HUES48 (cell line): ENCODE data around the gene COLEC12.
"Not testable (repeated sequence)": the region's sequence is repeated elsewhere in the genome, so short reads cannot be mapped to it uniquely, and the experiment has no call there.

ENCODE experiments used
- H3K27ac ChIP-seq: one replicate; pipeline ENCODE4 v1.7.0; 2013; ENCODE audit warnings: low read depth, low read length, inconsistent platforms
- H3K27me3 ChIP-seq: 2 replicates; pipeline ENCODE4 v1.6.1; 2013; ENCODE audit warnings: mild to moderate bottlenecking, low read length; ENCODE audit not compliant: control insufficient read depth, insufficient read depth
- H3K36me3 ChIP-seq: 2 replicates; pipeline ENCODE4 v1.6.1; 2013; ENCODE audit warnings: low read length; ENCODE audit not compliant: control insufficient read depth, insufficient read depth
- H3K4me1 ChIP-seq: 2 replicates; pipeline ENCODE4 v1.6.1; 2013; ENCODE audit warnings: mild to moderate bottlenecking, low read length; ENCODE audit not compliant: control insufficient read depth, insufficient read depth
- H3K4me3 ChIP-seq: 2 replicates; pipeline ENCODE4 v1.5.1; 2013; ENCODE audit warnings: mild to moderate bottlenecking, low read depth, low read length
- H3K9ac ChIP-seq: 2 replicates; pipeline ENCODE4 v1.6.1; 2013; ENCODE audit warnings: mild to moderate bottlenecking, low read depth, low read length, moderate library complexity
- H3K9me3 ChIP-seq: 2 replicates; pipeline ENCODE4 v1.6.1; 2013; ENCODE audit warnings: low read length; ENCODE audit not compliant: control insufficient read depth, insufficient read depth

Gene COLEC12

GRCh38 chr18:317618-318017 lies 182.9 kb downstream of the COLEC12 start:
- Histone ChIP-seq H3K36me3 (no peaks in the 10 kb centered on the region), H3K9me3 (no peaks in the 10 kb centered on the region), H3K27me3 (no peaks in the 10 kb centered on the region), H3K9ac (no peak overlapping the region), H3K4me1 (no peaks in the 10 kb centered on the region), H3K27ac (no peak overlapping the region), H3K4me3 (no peak overlapping the region)

- no peaks in the 10 kb centered on the region for H3K36me3 ChIP-seq
- no peak overlapping the region for H3K4me3 ChIP-seq
- no peak overlapping the region for H3K9ac ChIP-seq
- H3K4me1 ChIP-seq, result no peaks in the 10 kb centered on the region
- no peaks in the 10 kb centered on the region for H3K9me3 ChIP-seq
- no peak overlapping the region for H3K27ac ChIP-seq
- H3K27me3 ChIP-seq, result no peaks in the 10 kb centered on the region
These were observed 184.1 kb downstream of the COLEC12 start for GRCh38 chr18:316393-316792.

- H3K27me3 ChIP-seq, result no peaks in the 10 kb centered on the region
- no peak overlapping the region for H3K4me3 ChIP-seq
- H3K9me3 ChIP-seq, result no peaks in the 10 kb centered on the region
- H3K36me3 ChIP-seq, result no peaks in the 10 kb centered on the region
- no peak overlapping the region for H3K9ac ChIP-seq
- H3K4me1 ChIP-seq, result no peaks in the 10 kb centered on the region
- no peak overlapping the region for H3K27ac ChIP-seq
These were observed 186.6 kb downstream of the COLEC12 start for GRCh38 chr18:313931-314330.

GRCh38 chr18:312415-312814 lies 188.1 kb downstream of the COLEC12 start:
- Histone ChIP-seq H3K27me3 (no peaks in the 10 kb centered on the region), H3K4me3 (no peak overlapping the region), H3K4me1 (no peaks in the 10 kb centered on the region; the same call in 1 of the 2 replicates), H3K9ac (no peak overlapping the region), H3K36me3 (no peaks in the 10 kb centered on the region), H3K9me3 (no peaks in the 10 kb centered on the region), H3K27ac (no peak overlapping the region)

- no peak overlapping the region for H3K9ac ChIP-seq
These were observed 190.5 kb downstream of the COLEC12 start for GRCh38 chr18:310042-310441.

GRCh38 chr18:308086-308485 lies 192.4 kb downstream of the COLEC12 start:
- not testable (repeated sequence) for H3K27me3 ChIP-seq, H3K9ac ChIP-seq, H3K9me3 ChIP-seq, H3K4me3 ChIP-seq, H3K36me3 ChIP-seq, H3K27ac ChIP-seq
- peaks cover 29% of the 10 kb centered on the region for H3K4me1 ChIP-seq

More at GRCh38 chr18:310042-310441, 190.5 kb downstream of the COLEC12 start:
- Histone ChIP-seq H3K4me1 (peaks cover 14% of the 10 kb centered on the region), H3K36me3 (no peaks in the 10 kb centered on the region), H3K27ac (no peak overlapping the region), H3K9me3 (no peaks in the 10 kb centered on the region), H3K4me3 (no peak overlapping the region), H3K27me3 (no peaks in the 10 kb centered on the region)

GRCh38 chr18:306608-307255 lies 193.8 kb downstream of the COLEC12 start:
- Histone ChIP-seq H3K27ac (no peak overlapping the region), H3K9me3 (no peaks in the 10 kb centered on the region), H3K9ac (no peak overlapping the region), H3K27me3 (no peaks in the 10 kb centered on the region), H3K4me3 (no peak overlapping the region), H3K36me3 (no peaks in the 10 kb centered on the region), H3K4me1 (peaks cover 29% of the 10 kb centered on the region)

- Histone ChIP-seq H3K9me3 (no peaks in the 10 kb centered on the region), H3K4me3 (no peak overlapping the region), H3K36me3 (no peaks in the 10 kb centered on the region), H3K27me3 (no peaks in the 10 kb centered on the region), H3K27ac (peak overlapping the region; percentile 58), H3K4me1 (peaks cover 29% of the 10 kb centered on the region), H3K9ac (no peak overlapping the region)
These were observed 195.4 kb downstream of the COLEC12 start for GRCh38 chr18:305003-305501.

- no peak overlapping the region for H3K9ac ChIP-seq
- no peak overlapping the region for H3K27ac ChIP-seq
These were observed 196.9 kb downstream of the COLEC12 start for GRCh38 chr18:303607-304006.

GRCh38 chr18:303011-303410 lies 197.5 kb downstream of the COLEC12 start:
- no peaks in the 10 kb centered on the region for H3K36me3 ChIP-seq
- no peak overlapping the region for H3K4me3 ChIP-seq
- no peaks in the 10 kb centered on the region for H3K27me3 ChIP-seq

More at GRCh38 chr18:303607-304006, 196.9 kb downstream of the COLEC12 start:
- H3K9me3 ChIP-seq, result no peaks in the 10 kb centered on the region
- H3K27me3 ChIP-seq, result no peaks in the 10 kb centered on the region
- peaks cover 29% of the 10 kb centered on the region for H3K4me1 ChIP-seq
- H3K36me3 ChIP-seq, result no peaks in the 10 kb centered on the region
- no peak overlapping the region for H3K4me3 ChIP-seq

GRCh38 chr18:302097-302496 lies 198.4 kb downstream of the COLEC12 start:
- Histone ChIP-seq H3K27ac (no peak overlapping the region), H3K27me3 (no peaks in the 10 kb centered on the region), H3K4me3 (no peak overlapping the region), H3K36me3 (no peaks in the 10 kb centered on the region), H3K9me3 (no peaks in the 10 kb centered on the region), H3K4me1 (peaks cover 29% of the 10 kb centered on the region), H3K9ac (no peak overlapping the region)

More at GRCh38 chr18:303011-303410, 197.5 kb downstream of the COLEC12 start:
- H3K9me3 ChIP-seq, result no peaks in the 10 kb centered on the region
- no peak overlapping the region for H3K27ac ChIP-seq
- no peak overlapping the region for H3K9ac ChIP-seq
- peaks cover 29% of the 10 kb centered on the region for H3K4me1 ChIP-seq
